BE2C (cell line): ENCODE results near the gene ANKRD33B.

ENCODE experiments used
- DNase-seq: peaks from one replicate; pipeline ENCODE4 v3.0.0-alpha.2; 2020
- H3K27me3 ChIP-seq: fragments of 250-450 bp; sonication (Bioruptor Pico); 2 replicates; pipeline ENCODE4 v1.5.1; 2020; ENCODE audit warnings: mild to moderate bottlenecking
- H3K36me3 ChIP-seq: fragments of 250-450 bp; sonication (Bioruptor Pico); 2 replicates; pipeline ENCODE4 v1.5.1; 2020; ENCODE audit warnings: mild to moderate bottlenecking
- H3K4me1 ChIP-seq: fragments of 250-450 bp; sonication (Bioruptor Pico); 2 replicates; pipeline ENCODE4 v1.5.1; 2020
- H3K4me3 ChIP-seq: 2 replicates; pipeline ENCODE4 v1.5.1; 2011; ENCODE audit warnings: low read depth, low read length
- H3K9me3 ChIP-seq: fragments of 250-450 bp; sonication (Bioruptor Pico); 2 replicates; pipeline ENCODE4 v1.5.1; 2020
- TF ChIP-seq, protein P1 (sequence below): IDR thresholded peaks from 2 replicates; pipeline ENCODE4 v1.5.1; 2012; ENCODE audit warnings: mild to moderate bottlenecking, low read depth, low read length

The ANKRD33B gene

DNA sequence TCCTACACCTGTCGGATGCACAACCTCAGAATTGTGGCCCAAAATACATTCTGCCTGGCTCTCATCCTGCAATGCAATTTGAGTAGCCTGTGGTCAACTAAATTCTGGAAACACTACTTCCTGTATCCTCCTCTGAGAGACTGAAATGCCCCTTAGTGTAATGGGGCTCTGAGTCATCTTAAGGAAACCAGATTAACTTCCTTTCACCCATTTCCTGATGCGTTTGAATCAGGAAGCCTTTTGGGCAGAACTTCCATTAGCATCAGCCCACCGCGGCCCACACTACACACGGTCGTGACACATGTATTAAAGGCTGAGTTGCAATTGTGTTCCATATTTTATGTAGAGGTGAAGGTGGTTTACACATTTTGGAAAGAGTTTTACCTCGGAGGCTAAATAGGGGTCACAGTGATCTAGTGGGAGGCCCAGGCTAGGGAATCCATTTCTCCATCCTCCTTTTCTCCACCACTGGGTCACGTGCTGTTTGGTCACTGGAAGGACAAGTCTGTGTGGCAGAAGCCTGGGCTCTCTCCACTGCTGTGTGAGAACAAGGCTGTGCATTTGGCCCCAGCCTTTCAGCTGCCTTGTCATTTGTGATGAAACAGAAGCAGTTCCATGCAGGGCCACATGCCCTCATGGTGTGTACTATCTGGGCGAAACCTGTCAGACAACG, 141.2 kb downstream of the ANKRD33B start:
- no peaks in the 10 kb centered on the region for H3K27me3 ChIP-seq
- no peaks in the 10 kb centered on the region for H3K9me3 ChIP-seq
- H3K36me3 ChIP-seq = no peaks in the 10 kb centered on the region
- DNase-seq = no peak
- no peak overlapping the region for H3K4me3 ChIP-seq
- H3K4me1 ChIP-seq = 0 out of 2 replicates have a peak, but pooled peaks cover 3% of the 10 kb centered on the region
- TF ChIP-seq, protein P1, sequence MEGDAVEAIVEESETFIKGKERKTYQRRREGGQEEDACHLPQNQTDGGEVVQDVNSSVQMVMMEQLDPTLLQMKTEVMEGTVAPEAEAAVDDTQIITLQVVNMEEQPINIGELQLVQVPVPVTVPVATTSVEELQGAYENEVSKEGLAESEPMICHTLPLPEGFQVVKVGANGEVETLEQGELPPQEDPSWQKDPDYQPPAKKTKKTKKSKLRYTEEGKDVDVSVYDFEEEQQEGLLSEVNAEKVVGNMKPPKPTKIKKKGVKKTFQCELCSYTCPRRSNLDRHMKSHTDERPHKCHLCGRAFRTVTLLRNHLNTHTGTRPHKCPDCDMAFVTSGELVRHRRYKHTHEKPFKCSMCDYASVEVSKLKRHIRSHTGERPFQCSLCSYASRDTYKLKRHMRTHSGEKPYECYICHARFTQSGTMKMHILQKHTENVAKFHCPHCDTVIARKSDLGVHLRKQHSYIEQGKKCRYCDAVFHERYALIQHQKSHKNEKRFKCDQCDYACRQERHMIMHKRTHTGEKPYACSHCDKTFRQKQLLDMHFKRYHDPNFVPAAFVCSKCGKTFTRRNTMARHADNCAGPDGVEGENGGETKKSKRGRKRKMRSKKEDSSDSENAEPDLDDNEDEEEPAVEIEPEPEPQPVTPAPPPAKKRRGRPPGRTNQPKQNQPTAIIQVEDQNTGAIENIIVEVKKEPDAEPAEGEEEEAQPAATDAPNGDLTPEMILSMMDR = no peak

DNA sequence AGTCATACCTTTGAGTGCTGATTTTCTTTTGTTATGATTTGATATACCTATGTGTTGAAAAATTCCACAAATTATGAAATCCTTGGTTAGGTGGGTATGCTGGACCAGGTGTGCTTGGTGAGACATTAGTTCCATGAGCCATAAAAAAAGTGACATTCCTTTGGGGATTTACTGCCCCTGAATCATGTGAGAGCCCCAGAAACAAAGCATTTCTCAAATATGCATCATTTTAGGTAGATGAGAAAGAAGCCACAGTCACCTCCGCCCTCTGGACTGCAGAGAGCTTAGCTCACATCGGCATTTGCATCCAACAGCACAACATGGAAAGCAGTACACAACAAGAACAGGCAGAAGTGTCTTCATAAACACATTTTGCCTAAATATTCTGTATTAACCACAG, 141.9 kb downstream of the ANKRD33B start:
- TF ChIP-seq, protein P1 = no peak
- H3K9me3 ChIP-seq = no peaks in the 10 kb centered on the region
- no peaks in the 10 kb centered on the region for H3K36me3 ChIP-seq
- H3K27me3 ChIP-seq = no peaks in the 10 kb centered on the region
- H3K4me1 ChIP-seq = 0 out of 2 replicates have a peak, but pooled peaks cover 3% of the 10 kb centered on the region
- no peak for DNase-seq
- H3K4me3 ChIP-seq = no peak overlapping the region

DNA sequence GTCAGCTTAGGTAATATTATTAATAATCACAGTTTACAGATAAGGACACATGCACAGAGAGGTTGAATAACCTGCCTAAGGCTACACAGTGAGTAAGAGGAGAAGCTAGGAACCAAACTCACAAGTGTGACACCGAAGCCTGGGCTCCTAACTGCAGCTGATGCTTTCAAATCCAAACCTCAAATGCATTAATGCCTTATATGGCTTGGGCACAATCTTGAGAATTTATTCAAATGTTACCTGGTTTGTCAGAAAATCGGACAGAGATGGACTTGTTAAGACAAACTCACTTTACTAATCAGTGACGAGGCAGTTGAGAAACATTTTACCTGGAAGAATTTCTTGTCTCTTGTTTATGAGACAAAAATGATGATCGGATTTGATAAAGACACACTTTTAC, 142.5 kb downstream of the ANKRD33B start:
- H3K9me3 ChIP-seq = no peaks in the 10 kb centered on the region
- no peak overlapping the region for H3K4me3 ChIP-seq
- H3K27me3 ChIP-seq = no peaks in the 10 kb centered on the region
- no peaks in the 10 kb centered on the region for H3K36me3 ChIP-seq
- DNase-seq = no peak
- 0 out of 2 replicates have a peak, but pooled peaks cover 3% of the 10 kb centered on the region for H3K4me1 ChIP-seq
- TF ChIP-seq, protein P1 = no peak
